Measurements from ENCODE around the gene RPH3AL. TPM values are rescaled to one million over a fixed set of nuclear protein-coding genes. Genes with fewer than 3 reads are reported as not detected.

Gene RPH3AL
- total RNA-seq, 4 donors from 2014 or later: 6.3 to 14.4 (median 10.8) TPM

- Histone ChIP-seq H3K36me3 (no peaks in the 10 kb centered on the region), H3K27ac (peak overlapping the region in 1 of 4 donors; percentile 14), H3K4me3 (no peak overlapping the region), H3K9me3 (no peaks in the 10 kb centered on the region), H3K27me3 (no peaks in the 10 kb centered on the region), H3K4me1 (no peaks in the 10 kb centered on the region)
- ATAC-seq (no peak), DNase-seq (no peak)
- in situ Hi-C loops (cut with MboI; ENCODE audit: low sequenced_read_pairs in 4 of 4) (no loop called here), intact Hi-C loops (cut with DNase I; ENCODE audit: low total_unique reads) (no loop called here)
- TF ChIP-seq POLR2A (IDR thresholded peaks at IDR 0.05) (no peak), CTCF (IDR thresholded peaks at IDR 0.05 in 4 of 5, conservative IDR thresholded peaks at IDR 0.05 in 1 of 5) (no peak)
These were observed 12.2 kb upstream of the RPH3AL start for GRCh38 chr17:364766-365165.

- H3K27ac ChIP-seq: peak overlapping the region in 1 of 4 donors; percentile 14
- H3K4me1 ChIP-seq: no peaks in the 10 kb centered on the region
- intact Hi-C loops (cut with DNase I; ENCODE audit: low total_unique reads) (no loop called here), in situ Hi-C loops (cut with MboI; ENCODE audit: low sequenced_read_pairs in 4 of 4) (no loop called here)
- H3K9me3 ChIP-seq: no peaks in the 10 kb centered on the region
- no peak overlapping the region for H3K4me3 ChIP-seq
- H3K27me3 ChIP-seq: no peaks in the 10 kb centered on the region
- no peak for ATAC-seq
- no peaks in the 10 kb centered on the region for H3K36me3 ChIP-seq
- no peak for TF ChIP-seq CTCF (IDR thresholded peaks at IDR 0.05 in 4 of 5, conservative IDR thresholded peaks at IDR 0.05 in 1 of 5)
- no peak for TF ChIP-seq POLR2A (IDR thresholded peaks at IDR 0.05)
- no peak for DNase-seq
These were observed 11.7 kb upstream of the RPH3AL start for GRCh38 chr17:364308-364707.

- Histone ChIP-seq H3K27ac (no peak overlapping the region), H3K36me3 (no peaks in the 10 kb centered on the region), H3K27me3 (no peaks in the 10 kb centered on the region), H3K4me3 (no peak overlapping the region), H3K9me3 (no peaks in the 10 kb centered on the region), H3K4me1 (no peaks in the 10 kb centered on the region)
- in situ Hi-C loops (cut with MboI; ENCODE audit: low sequenced_read_pairs in 4 of 4) (no loop called here), intact Hi-C loops (cut with DNase I; ENCODE audit: low total_unique reads) (no loop called here)
- ATAC-seq (no peak), DNase-seq (no peak)
- TF ChIP-seq CTCF (IDR thresholded peaks at IDR 0.05 in 4 of 5, conservative IDR thresholded peaks at IDR 0.05 in 1 of 5): no peak
- TF ChIP-seq POLR2A (IDR thresholded peaks at IDR 0.05): no peak
These were observed 10.1 kb upstream of the RPH3AL start for GRCh38 chr17:362721-363120.

GRCh38 chr17:360092-360750 is 7.6 kb upstream of the RPH3AL start:
- ATAC-seq (no peak), DNase-seq (no peak)
- intact Hi-C loops (cut with DNase I; ENCODE audit: low total_unique reads): no loop called here
- TF ChIP-seq CTCF (IDR thresholded peaks at IDR 0.05 in 4 of 5, conservative IDR thresholded peaks at IDR 0.05 in 1 of 5): no peak
- TF ChIP-seq POLR2A (IDR thresholded peaks at IDR 0.05): no peak
- H3K27ac ChIP-seq: no peak overlapping the region
- in situ Hi-C loops (cut with MboI; ENCODE audit: low sequenced_read_pairs in 4 of 4): no loop called here
- no peaks in the 10 kb centered on the region for H3K27me3 ChIP-seq
- no peak overlapping the region for H3K4me3 ChIP-seq
- H3K36me3 ChIP-seq: no peaks in the 10 kb centered on the region
- no peaks in the 10 kb centered on the region for H3K9me3 ChIP-seq
- no peaks in the 10 kb centered on the region for H3K4me1 ChIP-seq

Measured in gastrocnemius medialis (tissue), 4 donors.